ENCODE results near the gene TRIM52.
A peak's percentile ranks its signal among the peaks of the same experiment; 100 is the strongest.

Gene TRIM52

DNA sequence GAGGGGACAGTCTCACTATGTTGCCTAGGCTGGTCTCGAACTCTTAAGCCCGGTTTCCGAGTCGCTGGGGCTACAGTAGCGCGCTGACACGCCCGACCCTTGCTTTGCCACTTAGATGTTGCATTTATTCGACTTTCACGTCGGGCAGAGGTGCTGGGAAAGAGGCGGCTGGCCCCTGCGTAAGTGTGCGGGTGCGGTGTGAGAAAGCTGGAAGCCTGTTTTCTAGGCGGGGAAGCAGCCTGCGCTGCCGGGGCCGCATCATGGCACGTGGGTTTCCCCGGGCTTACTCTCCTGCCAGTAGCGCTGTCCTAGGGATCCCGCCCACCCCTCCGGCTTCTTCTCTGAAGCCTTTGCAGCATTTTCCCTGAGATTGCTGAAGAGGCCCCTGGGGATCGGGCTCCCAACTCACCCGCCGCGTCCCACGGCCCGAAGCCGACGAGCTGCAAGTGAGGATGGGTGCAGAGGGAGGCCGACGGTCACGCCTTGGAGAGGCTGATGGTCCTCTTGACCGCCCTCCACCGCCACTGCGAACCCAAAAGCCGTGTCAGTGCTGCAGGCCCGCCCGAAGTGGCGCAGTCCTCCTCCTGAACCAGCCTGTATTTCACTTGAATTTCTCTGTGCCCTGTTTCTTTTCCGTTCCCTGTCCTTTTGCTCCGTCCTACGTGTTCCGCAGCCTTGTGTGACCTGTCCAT lies 43.7 kb downstream of the TRIM52 start (continued):
- TF ChIP-seq ZNF423 (tag by site-specific recombination; IDR thresholded peaks at IDR 0.05) (peak; percentile 46; the same call in 1 of the 2 replicates), ZNF404 (tag by site-specific recombination; IDR thresholded peaks at IDR 0.05) (no peak), ZNF514 (tag by site-specific recombination; IDR thresholded peaks at IDR 0.05) (no peak), INSM2 (tag by site-specific recombination; IDR thresholded peaks at IDR 0.05) (no peak), KLF8 (tag by site-specific recombination; IDR thresholded peaks at IDR 0.05) (peak; percentile 45), ZNF266 (tag by site-specific recombination; IDR thresholded peaks at IDR 0.05; ENCODE audit: low read depth) (no peak), ZNF596 (tag by site-specific recombination; IDR thresholded peaks at IDR 0.05) (no peak), ZNF37A (tag by site-specific recombination; IDR thresholded peaks at IDR 0.05) (no peak), SP2 (tag by site-specific recombination; IDR thresholded peaks at IDR 0.05) (peak; percentile 55; the same call in 1 of the 2 replicates), ZSCAN5A (tag by site-specific recombination; IDR thresholded peaks at IDR 0.05) (no peak), ZNF140 (tag by site-specific recombination; IDR thresholded peaks at IDR 0.05) (no peak), EGR2 (tag by site-specific recombination; IDR thresholded peaks at IDR 0.05; ENCODE audit: low read depth) (no peak), PRDM6 (tag by site-specific recombination; IDR thresholded peaks at IDR 0.05) (no peak), ZSCAN23 (tag by site-specific recombination; IDR thresholded peaks at IDR 0.05) (no peak), ZNF184 (tag by site-specific recombination; IDR thresholded peaks at IDR 0.05) (no peak), ZNF132 (tag by site-specific recombination; IDR thresholded peaks at IDR 0.05; ENCODE audit: borderline replicate concordance) (no peak), ZNF302 (tag by site-specific recombination; IDR thresholded peaks at IDR 0.05; ENCODE audit: low read depth) (no peak), ZNF660 (tag by site-specific recombination; IDR thresholded peaks at IDR 0.05) (peak; percentile 32), ZNF391 (tag by site-specific recombination; IDR thresholded peaks at IDR 0.05; ENCODE audit: borderline replicate concordance, low read depth) (no peak), ZNF529 (tag by site-specific recombination; IDR thresholded peaks at IDR 0.05; ENCODE audit: insufficient replicate concordance) (no peak)
- TF ChIP-seq, protein P1, sequence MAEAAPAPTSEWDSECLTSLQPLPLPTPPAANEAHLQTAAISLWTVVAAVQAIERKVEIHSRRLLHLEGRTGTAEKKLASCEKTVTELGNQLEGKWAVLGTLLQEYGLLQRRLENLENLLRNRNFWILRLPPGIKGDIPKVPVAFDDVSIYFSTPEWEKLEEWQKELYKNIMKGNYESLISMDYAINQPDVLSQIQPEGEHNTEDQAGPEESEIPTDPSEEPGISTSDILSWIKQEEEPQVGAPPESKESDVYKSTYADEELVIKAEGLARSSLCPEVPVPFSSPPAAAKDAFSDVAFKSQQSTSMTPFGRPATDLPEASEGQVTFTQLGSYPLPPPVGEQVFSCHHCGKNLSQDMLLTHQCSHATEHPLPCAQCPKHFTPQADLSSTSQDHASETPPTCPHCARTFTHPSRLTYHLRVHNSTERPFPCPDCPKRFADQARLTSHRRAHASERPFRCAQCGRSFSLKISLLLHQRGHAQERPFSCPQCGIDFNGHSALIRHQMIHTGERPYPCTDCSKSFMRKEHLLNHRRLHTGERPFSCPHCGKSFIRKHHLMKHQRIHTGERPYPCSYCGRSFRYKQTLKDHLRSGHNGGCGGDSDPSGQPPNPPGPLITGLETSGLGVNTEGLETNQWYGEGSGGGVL (tag by site-specific recombination; IDR thresholded peaks at IDR 0.05) = peak; percentile 14; the same call in 1 of the 2 replicates
- TF ChIP-seq, protein P2, sequence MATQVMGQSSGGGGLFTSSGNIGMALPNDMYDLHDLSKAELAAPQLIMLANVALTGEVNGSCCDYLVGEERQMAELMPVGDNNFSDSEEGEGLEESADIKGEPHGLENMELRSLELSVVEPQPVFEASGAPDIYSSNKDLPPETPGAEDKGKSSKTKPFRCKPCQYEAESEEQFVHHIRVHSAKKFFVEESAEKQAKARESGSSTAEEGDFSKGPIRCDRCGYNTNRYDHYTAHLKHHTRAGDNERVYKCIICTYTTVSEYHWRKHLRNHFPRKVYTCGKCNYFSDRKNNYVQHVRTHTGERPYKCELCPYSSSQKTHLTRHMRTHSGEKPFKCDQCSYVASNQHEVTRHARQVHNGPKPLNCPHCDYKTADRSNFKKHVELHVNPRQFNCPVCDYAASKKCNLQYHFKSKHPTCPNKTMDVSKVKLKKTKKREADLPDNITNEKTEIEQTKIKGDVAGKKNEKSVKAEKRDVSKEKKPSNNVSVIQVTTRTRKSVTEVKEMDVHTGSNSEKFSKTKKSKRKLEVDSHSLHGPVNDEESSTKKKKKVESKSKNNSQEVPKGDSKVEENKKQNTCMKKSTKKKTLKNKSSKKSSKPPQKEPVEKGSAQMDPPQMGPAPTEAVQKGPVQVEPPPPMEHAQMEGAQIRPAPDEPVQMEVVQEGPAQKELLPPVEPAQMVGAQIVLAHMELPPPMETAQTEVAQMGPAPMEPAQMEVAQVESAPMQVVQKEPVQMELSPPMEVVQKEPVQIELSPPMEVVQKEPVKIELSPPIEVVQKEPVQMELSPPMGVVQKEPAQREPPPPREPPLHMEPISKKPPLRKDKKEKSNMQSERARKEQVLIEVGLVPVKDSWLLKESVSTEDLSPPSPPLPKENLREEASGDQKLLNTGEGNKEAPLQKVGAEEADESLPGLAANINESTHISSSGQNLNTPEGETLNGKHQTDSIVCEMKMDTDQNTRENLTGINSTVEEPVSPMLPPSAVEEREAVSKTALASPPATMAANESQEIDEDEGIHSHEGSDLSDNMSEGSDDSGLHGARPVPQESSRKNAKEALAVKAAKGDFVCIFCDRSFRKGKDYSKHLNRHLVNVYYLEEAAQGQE (tag by site-specific recombination; IDR thresholded peaks at IDR 0.05) = 0 out of 2 replicates have a peak, but pooled peaks have one; percentile 14
- TF ChIP-seq, protein P3, sequence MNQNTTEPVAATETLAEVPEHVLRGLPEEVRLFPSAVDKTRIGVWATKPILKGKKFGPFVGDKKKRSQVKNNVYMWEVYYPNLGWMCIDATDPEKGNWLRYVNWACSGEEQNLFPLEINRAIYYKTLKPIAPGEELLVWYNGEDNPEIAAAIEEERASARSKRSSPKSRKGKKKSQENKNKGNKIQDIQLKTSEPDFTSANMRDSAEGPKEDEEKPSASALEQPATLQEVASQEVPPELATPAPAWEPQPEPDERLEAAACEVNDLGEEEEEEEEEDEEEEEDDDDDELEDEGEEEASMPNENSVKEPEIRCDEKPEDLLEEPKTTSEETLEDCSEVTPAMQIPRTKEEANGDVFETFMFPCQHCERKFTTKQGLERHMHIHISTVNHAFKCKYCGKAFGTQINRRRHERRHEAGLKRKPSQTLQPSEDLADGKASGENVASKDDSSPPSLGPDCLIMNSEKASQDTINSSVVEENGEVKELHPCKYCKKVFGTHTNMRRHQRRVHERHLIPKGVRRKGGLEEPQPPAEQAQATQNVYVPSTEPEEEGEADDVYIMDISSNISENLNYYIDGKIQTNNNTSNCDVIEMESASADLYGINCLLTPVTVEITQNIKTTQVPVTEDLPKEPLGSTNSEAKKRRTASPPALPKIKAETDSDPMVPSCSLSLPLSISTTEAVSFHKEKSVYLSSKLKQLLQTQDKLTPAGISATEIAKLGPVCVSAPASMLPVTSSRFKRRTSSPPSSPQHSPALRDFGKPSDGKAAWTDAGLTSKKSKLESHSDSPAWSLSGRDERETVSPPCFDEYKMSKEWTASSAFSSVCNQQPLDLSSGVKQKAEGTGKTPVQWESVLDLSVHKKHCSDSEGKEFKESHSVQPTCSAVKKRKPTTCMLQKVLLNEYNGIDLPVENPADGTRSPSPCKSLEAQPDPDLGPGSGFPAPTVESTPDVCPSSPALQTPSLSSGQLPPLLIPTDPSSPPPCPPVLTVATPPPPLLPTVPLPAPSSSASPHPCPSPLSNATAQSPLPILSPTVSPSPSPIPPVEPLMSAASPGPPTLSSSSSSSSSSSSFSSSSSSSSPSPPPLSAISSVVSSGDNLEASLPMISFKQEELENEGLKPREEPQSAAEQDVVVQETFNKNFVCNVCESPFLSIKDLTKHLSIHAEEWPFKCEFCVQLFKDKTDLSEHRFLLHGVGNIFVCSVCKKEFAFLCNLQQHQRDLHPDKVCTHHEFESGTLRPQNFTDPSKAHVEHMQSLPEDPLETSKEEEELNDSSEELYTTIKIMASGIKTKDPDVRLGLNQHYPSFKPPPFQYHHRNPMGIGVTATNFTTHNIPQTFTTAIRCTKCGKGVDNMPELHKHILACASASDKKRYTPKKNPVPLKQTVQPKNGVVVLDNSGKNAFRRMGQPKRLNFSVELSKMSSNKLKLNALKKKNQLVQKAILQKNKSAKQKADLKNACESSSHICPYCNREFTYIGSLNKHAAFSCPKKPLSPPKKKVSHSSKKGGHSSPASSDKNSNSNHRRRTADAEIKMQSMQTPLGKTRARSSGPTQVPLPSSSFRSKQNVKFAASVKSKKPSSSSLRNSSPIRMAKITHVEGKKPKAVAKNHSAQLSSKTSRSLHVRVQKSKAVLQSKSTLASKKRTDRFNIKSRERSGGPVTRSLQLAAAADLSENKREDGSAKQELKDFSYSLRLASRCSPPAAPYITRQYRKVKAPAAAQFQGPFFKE (tag by site-specific recombination; IDR thresholded peaks at IDR 0.05; ENCODE audit: borderline replicate concordance) = no peak
